Panc1 (cell line): Measurements from ENCODE around the gene IL17B. TPM values are rescaled to one million over a fixed set of nuclear protein-coding genes. Genes with fewer than 3 reads are reported as not detected.

Source experiments
- ATAC-seq: fragments of 200-7000 bp; cut with Tn5 transposase; 2 replicates; pipeline ENCODE4 v1.9.1; 2020; ENCODE audit warnings: mild to moderate bottlenecking, moderate library complexity
- BruUV-seq: library from RNA; stranded (reverse); fragments of 400-500 nt; replicated peaks from 2 replicates; lab custom pipeline; 2021; lab: Mats Ljungman, UMichigan
- CTCF ChIA-PET: fragments of 300-600 bp; sonication (Branson Sonifier 250); formaldehyde crosslinking; loops from one replicate; lab custom pipeline; 2022; ENCODE audit warnings: antibody characterized with exemption; lab: Charles Lee
- POLR2A ChIA-PET: fragments of 300-600 bp; sonication (Branson Sonifier 250); formaldehyde crosslinking; loops from one replicate; lab custom pipeline; 2022; ENCODE audit warnings: antibody characterized with exemption; lab: Charles Lee
- DNase-seq: peaks from one replicate; pipeline ENCODE4 v3.0.0-alpha.2; 2010; ENCODE audit warnings: low read depth, low spot score
- H3K27ac ChIP-seq: 2 replicates; pipeline ENCODE4 v1.5.1; 2011; ENCODE audit warnings: mild to moderate bottlenecking, low read length, inconsistent platforms
- H3K27me3 ChIP-seq: fragments of 200-500 bp; sonication (Bioruptor generic); 2 replicates; pipeline ENCODE4 v1.6.0; 2014; ENCODE audit warnings: low read length, inconsistent platforms; ENCODE audit not compliant: control insufficient read depth, insufficient read depth
- H3K36me3 ChIP-seq: fragments of 200-500 bp; sonication (Bioruptor generic); 2 replicates; pipeline ENCODE4 v1.5.1; 2014; ENCODE audit warnings: inconsistent platforms, mild to moderate bottlenecking, low read length, moderate library complexity; ENCODE audit not compliant: control insufficient read depth, insufficient read depth
- H3K4me1 ChIP-seq: 2 replicates; pipeline ENCODE4 v1.5.1; 2011; ENCODE audit warnings: inconsistent platforms, mild to moderate bottlenecking, low read length, moderate library complexity; ENCODE audit not compliant: control insufficient read depth, insufficient read depth
- H3K4me3 ChIP-seq, 2 experiments: 2 replicates each; pipeline ENCODE4 v1.5.1; 2011 to 2012; ENCODE audit warnings: low read depth in 2 of 2, low read length in 2 of 2, mild to moderate bottlenecking in 2 of 2, inconsistent platforms in 1 of 2, moderate library complexity in 1 of 2
- H3K9me3 ChIP-seq: fragments of 200-500 bp; sonication (Bioruptor generic); 2 replicates; pipeline ENCODE4 v1.5.1; 2014; ENCODE audit warnings: low read depth, mild to moderate bottlenecking, inconsistent platforms, low read length, moderate library complexity; ENCODE audit not compliant: control insufficient read depth, insufficient read depth
- CTCF ChIP-seq: fragments of 450-650 bp; IDR thresholded peaks from 2 replicates; pipeline ENCODE4 v1.5.1; 2017; ENCODE audit warnings: mild to moderate bottlenecking
- POLR2AphosphoS5 ChIP-seq: IDR thresholded peaks from 2 replicates; pipeline ENCODE4 v1.6.1; 2012; ENCODE audit warnings: mild to moderate bottlenecking, low read depth, low read length, moderate library complexity
- REST ChIP-seq, 2 experiments: IDR thresholded peaks; 2 replicates each; pipeline ENCODE4 v1.6.1; 2011 to 2012; ENCODE audit warnings: low read depth in 2 of 2, control low read depth in 1 of 2, low read length in 1 of 2, mild to moderate bottlenecking in 1 of 2, moderate library complexity in 1 of 2; ENCODE audit not compliant: insufficient read depth in 1 of 2
- SIN3A ChIP-seq: IDR thresholded peaks from 2 replicates; pipeline ENCODE4 v1.6.1; 2012; ENCODE audit warnings: low read depth, mild to moderate bottlenecking, low read length, moderate library complexity, borderline replicate concordance; ENCODE audit not compliant: insufficient read depth
- TCF7L2 ChIP-seq: IDR thresholded peaks from 2 replicates; pipeline ENCODE4 v1.6.1; 2011; ENCODE audit warnings: mild to moderate bottlenecking, low read depth, low read length, inconsistent platforms
- in situ Hi-C: cut with HindIII; loops from 2 replicates; pipeline ENCODE4 v1.10.0; 2016; ENCODE audit warnings: low sequenced_read_pairs, low pct_unique_long_range_greater_than_20kb
- intact Hi-C: fragments of 100-400 bp; cut with micrococcal nuclease; formaldehyde crosslinking; loops from one replicate; pipeline ENCODE4 v1.10.0; 2022; ENCODE audit not compliant: unreplicated experiment
- total RNA-seq: library from RNA; stranded (reverse); gene quantifications from one replicate; pipeline ENCODE4 v1.2.1, GENCODE V29; 2021; ENCODE audit not compliant: unreplicated experiment

IL17B gene
- total RNA-seq, 1 experiment from 2014 or later: not detected

- DNase-seq (no peak), ATAC-seq (no peak)
- ChIA-PET POLR2A (no interaction called here), CTCF (no interaction called here)
- H3K36me3 ChIP-seq: no peaks in the 10 kb centered on the region
- in situ Hi-C loops (no loop called here), intact Hi-C loops (no loop called here)
- no peak overlapping the region for H3K27ac ChIP-seq
- H3K4me3 ChIP-seq: no peak overlapping the region
- no peaks in the 10 kb centered on the region for H3K4me1 ChIP-seq
- no peaks in the 10 kb centered on the region for H3K27me3 ChIP-seq
- no TSS peak for BruUV-seq
- TF ChIP-seq REST (IDR thresholded peaks at IDR 0.05; ENCODE audit: insufficient read depth in 1 of 2, low read depth in 2 of 2, low read length in 1 of 2) (no peak), POLR2AphosphoS5 (no peak), TCF7L2 (no peak), CTCF (no peak), SIN3A (no peak)
- no peaks in the 10 kb centered on the region for H3K9me3 ChIP-seq
Observed at GRCh38 chr5:149325166-149325735, 53.8 kb downstream of the IL17B start.

- Histone ChIP-seq H3K4me3 (no peak overlapping the region), H3K9me3 (no peaks in the 10 kb centered on the region), H3K36me3 (no peaks in the 10 kb centered on the region), H3K27me3 (no peaks in the 10 kb centered on the region), H3K4me1 (no peaks in the 10 kb centered on the region), H3K27ac (no peak overlapping the region)
- CTCF ChIA-PET: no interaction called here
- POLR2A ChIA-PET: no interaction called here
- no TSS peak for BruUV-seq
- intact Hi-C loops (no loop called here), in situ Hi-C loops (no loop called here)
- DNase-seq: no peak
- ATAC-seq: no peak
- TF ChIP-seq SIN3A (no peak), TCF7L2 (no peak)
Observed at GRCh38 chr5:149324641-149325040, 54.5 kb downstream of the IL17B start.

Other genes with a start within 250 kb of the IL17B start
- 12.9 TPM for gene ABLIM3, start 237.8 kb downstream of the IL17B start, total RNA-seq
- gene AFAP1L1, start 107.4 kb downstream of the IL17B start, total RNA-seq: 15.2 TPM
- 30.1 TPM for gene GRPEL2, start 33.8 kb downstream of the IL17B start, total RNA-seq
- gene PCYOX1L, start 21.2 kb downstream of the IL17B start, total RNA-seq: 7.0 TPM
- 287 TPM for gene CSNK1A1, start 172.1 kb upstream of the IL17B start, total RNA-seq
- gene ARHGEF37, start 202.2 kb upstream of the IL17B start, total RNA-seq: 3.2 TPM